Body of pancreas (tissue), 4 donors: Measurements from ENCODE around the gene EPG5.
"Not testable (repeated sequence)": the region's sequence is repeated elsewhere in the genome, so short reads cannot be mapped to it uniquely, and the experiment has no call there.

Source experiments
- POLR2A ChIP-seq, 3 donors: fragments of 450-650 bp; IDR thresholded peaks; one replicate each; pipeline ENCODE4 v1.6.1; 2016; ENCODE audit warnings: antibody characterized with exemption in 3 of 3, mild to moderate bottlenecking in 2 of 3
- TF ChIP-seq, protein P1 (sequence below), 7 experiments: fragments of 450-650 bp in 4 of 7; fragments of 200-600 bp in 3 of 7; sonication (generic) in 3 of 7; IDR thresholded peaks; one replicate each; pipeline ENCODE4 v1.5.1; 2016 to 2019; ENCODE audit warnings: antibody characterized with exemption in 7 of 7

DNA sequence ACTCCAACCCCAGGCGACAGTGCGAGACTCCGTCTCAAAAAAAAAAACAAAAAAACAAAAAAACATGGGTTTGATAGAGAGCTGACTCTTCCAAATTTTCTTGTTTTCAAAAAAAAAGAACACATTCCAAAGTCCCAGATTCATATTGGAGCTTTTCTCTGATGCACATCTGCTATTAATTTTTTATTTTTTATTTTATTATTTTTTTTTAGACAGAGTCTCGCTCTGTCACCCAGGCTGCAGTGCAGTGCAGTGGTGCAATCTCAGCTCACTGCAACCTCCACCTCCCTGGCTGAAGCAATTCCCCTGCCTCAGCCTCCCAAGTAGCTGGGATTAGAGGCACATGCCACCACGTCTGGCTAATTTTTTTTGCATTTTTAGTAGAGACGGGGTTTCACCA, 25.4 kb upstream of the EPG5 start:
- TF ChIP-seq, protein P1, sequence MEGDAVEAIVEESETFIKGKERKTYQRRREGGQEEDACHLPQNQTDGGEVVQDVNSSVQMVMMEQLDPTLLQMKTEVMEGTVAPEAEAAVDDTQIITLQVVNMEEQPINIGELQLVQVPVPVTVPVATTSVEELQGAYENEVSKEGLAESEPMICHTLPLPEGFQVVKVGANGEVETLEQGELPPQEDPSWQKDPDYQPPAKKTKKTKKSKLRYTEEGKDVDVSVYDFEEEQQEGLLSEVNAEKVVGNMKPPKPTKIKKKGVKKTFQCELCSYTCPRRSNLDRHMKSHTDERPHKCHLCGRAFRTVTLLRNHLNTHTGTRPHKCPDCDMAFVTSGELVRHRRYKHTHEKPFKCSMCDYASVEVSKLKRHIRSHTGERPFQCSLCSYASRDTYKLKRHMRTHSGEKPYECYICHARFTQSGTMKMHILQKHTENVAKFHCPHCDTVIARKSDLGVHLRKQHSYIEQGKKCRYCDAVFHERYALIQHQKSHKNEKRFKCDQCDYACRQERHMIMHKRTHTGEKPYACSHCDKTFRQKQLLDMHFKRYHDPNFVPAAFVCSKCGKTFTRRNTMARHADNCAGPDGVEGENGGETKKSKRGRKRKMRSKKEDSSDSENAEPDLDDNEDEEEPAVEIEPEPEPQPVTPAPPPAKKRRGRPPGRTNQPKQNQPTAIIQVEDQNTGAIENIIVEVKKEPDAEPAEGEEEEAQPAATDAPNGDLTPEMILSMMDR (IDR thresholded peaks at IDR 0.05) = not testable (repeated sequence)
- TF ChIP-seq POLR2A (IDR thresholded peaks at IDR 0.05) = not testable (repeated sequence)
